Hepatocyte (in vitro differentiated cells): Measurements from ENCODE around the gene CRACR2B.

Experiments used
- EZH2 ChIP-seq: fragments of 200-600 bp; sonication (generic); IDR thresholded peaks from 2 replicates; pipeline ENCODE4 v1.6.1; 2016; ENCODE audit warnings: antibody characterized with exemption, mild to moderate bottlenecking, borderline replicate concordance
- EZH2phosphoT487 ChIP-seq: fragments of 200-600 bp; sonication (generic); IDR thresholded peaks from one replicate; pipeline ENCODE4 v1.6.1; 2018; ENCODE audit warnings: antibody characterized with exemption, mild to moderate bottlenecking, low read depth, moderate library complexity; ENCODE audit not compliant: unreplicated experiment, severe bottlenecking
- TF ChIP-seq, protein P1 (sequence below): fragments of 200-600 bp; sonication (generic); IDR thresholded peaks from 2 replicates; pipeline ENCODE4 v1.5.1; 2016; ENCODE audit warnings: antibody characterized with exemption, mild to moderate bottlenecking; ENCODE audit not compliant: poor library complexity

DNA sequence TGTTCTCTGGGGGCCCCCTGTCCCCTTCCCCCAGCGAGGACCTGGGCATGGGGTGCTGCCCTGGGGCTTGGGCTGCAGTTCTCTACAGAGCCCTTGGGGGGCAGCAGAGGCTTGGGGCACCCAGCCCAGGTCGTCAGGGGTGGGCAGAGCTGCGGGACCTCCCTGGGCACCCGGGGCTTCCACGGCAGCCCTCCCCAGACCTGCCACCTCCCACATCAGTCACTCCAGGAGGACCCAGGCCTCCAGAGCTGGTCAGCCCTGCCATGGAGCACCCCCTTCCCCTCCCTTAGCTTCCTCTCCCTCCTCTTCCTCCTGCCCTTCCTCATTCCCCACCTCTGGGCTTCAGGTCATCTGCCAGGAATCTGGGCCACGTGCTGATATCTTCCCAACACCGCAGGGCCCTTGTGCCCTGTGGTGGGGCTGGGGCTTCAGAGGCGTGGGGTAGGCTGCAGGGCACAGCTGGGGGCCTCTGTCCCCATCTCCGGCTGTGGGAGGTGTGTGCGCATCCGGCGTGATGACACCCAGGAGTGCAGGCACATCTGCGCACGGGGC is 20.7 kb downstream of the CRACR2B start:
- TF ChIP-seq, protein P1, sequence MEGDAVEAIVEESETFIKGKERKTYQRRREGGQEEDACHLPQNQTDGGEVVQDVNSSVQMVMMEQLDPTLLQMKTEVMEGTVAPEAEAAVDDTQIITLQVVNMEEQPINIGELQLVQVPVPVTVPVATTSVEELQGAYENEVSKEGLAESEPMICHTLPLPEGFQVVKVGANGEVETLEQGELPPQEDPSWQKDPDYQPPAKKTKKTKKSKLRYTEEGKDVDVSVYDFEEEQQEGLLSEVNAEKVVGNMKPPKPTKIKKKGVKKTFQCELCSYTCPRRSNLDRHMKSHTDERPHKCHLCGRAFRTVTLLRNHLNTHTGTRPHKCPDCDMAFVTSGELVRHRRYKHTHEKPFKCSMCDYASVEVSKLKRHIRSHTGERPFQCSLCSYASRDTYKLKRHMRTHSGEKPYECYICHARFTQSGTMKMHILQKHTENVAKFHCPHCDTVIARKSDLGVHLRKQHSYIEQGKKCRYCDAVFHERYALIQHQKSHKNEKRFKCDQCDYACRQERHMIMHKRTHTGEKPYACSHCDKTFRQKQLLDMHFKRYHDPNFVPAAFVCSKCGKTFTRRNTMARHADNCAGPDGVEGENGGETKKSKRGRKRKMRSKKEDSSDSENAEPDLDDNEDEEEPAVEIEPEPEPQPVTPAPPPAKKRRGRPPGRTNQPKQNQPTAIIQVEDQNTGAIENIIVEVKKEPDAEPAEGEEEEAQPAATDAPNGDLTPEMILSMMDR = peak; percentile 68
- TF ChIP-seq EZH2 (no peak), EZH2phosphoT487 (no peak)
